Measurements from ENCODE around the gene LY6G6C. TPM values are rescaled to one million over a fixed set of nuclear protein-coding genes. Genes with fewer than 3 reads are reported as not detected.

LY6G6C gene
- total RNA-seq, 2 experiments from 2014 or later = 0.26 TPM; not detected in 1

Small RNAs within 50 kb of the gene (microRNA-seq; reads per million reads assigned to microRNA genes)
- gene MIR4646 = 2.3 reads per million

Other genes starting within 250 kb of the LY6G6C start
- 10 to 100 TPM; 49.0 TPM for gene MICB, start 223.6 kb downstream of the LY6G6C start, total RNA-seq
- gene MCCD1, start 192.8 kb downstream of the LY6G6C start, total RNA-seq = not detected
- gene DDX39B, start 179.7 kb downstream of the LY6G6C start, total RNA-seq = 100 to 1,000 TPM; 477 to 488 TPM
- gene ATP6V1G2, start 175.1 kb downstream of the LY6G6C start, total RNA-seq = 1 to 10 TPM; 2.5 TPM
- 10 to 100 TPM; 13.5 to 14.2 TPM for gene NFKBIL1, start 174.1 kb downstream of the LY6G6C start, total RNA-seq
- 10 to 100 TPM; 19.4 to 24.6 TPM for gene LTA, start 149.5 kb downstream of the LY6G6C start, total RNA-seq
- gene TNF, start 146.2 kb downstream of the LY6G6C start, total RNA-seq = 10 to 100 TPM; 53.4 to 55.0 TPM
- 100 to 1,000 TPM; 613 to 618 TPM for gene LTB, start 139.3 kb downstream of the LY6G6C start, total RNA-seq
- gene LST1, start 135.5 kb downstream of the LY6G6C start, total RNA-seq = 100 to 1,000 TPM; 125 to 139 TPM
- 100 to 1,000 TPM; 107 to 115 TPM for gene NCR3, start 128.7 kb downstream of the LY6G6C start, total RNA-seq
- 100 to 1,000 TPM; 177 TPM for gene AIF1, start 106.5 kb downstream of the LY6G6C start, total RNA-seq
- gene PRRC2A, start 101.0 kb downstream of the LY6G6C start, total RNA-seq = 100 to 1,000 TPM; 260 to 279 TPM
- gene BAG6, start 69.1 kb downstream of the LY6G6C start, total RNA-seq = 100 to 1,000 TPM; 259 to 267 TPM
- gene APOM, start 65.9 kb downstream of the LY6G6C start, total RNA-seq = 1 to 10 TPM; 3.2 to 5.1 TPM
- 10 to 100 TPM; 22.5 to 23.8 TPM for gene C6orf47, start 61.0 kb downstream of the LY6G6C start, total RNA-seq
- 10 to 100 TPM; 29.0 to 34.7 TPM for gene GPANK1, start 56.7 kb downstream of the LY6G6C start, total RNA-seq
- gene CSNK2B, start 55.7 kb downstream of the LY6G6C start, total RNA-seq = 100 to 1,000 TPM; 233 to 250 TPM
- 10 to 100 TPM; 22.6 to 23.2 TPM for gene LY6G5B, start 51.8 kb downstream of the LY6G6C start, total RNA-seq
- 1 to 10 TPM; 4.3 to 5.5 TPM for gene LY6G5C, start 40.7 kb downstream of the LY6G6C start, total RNA-seq
- gene ABHD16A, start 18.4 kb downstream of the LY6G6C start, total RNA-seq = 10 to 100 TPM; 52.1 to 55.4 TPM
- gene LY6G6F, start 14.9 kb downstream of the LY6G6C start, total RNA-seq = not detected
- gene LY6G6D, start 6.4 kb downstream of the LY6G6C start, total RNA-seq = not detected
- under 1 TPM; 0.71 to 0.91 TPM for gene MPIG6B, start 1.6 kb upstream of the LY6G6C start, total RNA-seq
- gene DDAH2, start 7.6 kb upstream of the LY6G6C start, total RNA-seq = 10 to 100 TPM; 31.9 to 33.7 TPM
- 100 to 1,000 TPM; 617 to 651 TPM for gene CLIC1, start 14.8 kb upstream of the LY6G6C start, total RNA-seq
- 10 to 100 TPM; 64.8 to 73.6 TPM for gene MSH5, start 18.3 kb upstream of the LY6G6C start, total RNA-seq
- 10 to 100 TPM; 14.3 to 15.4 TPM for gene SAPCD1, start 40.9 kb upstream of the LY6G6C start, total RNA-seq
- 1 to 10 TPM; 6.4 to 6.6 TPM for gene VWA7, start 55.6 kb upstream of the LY6G6C start, total RNA-seq
- gene VARS1, start 74.0 kb upstream of the LY6G6C start, total RNA-seq = 100 to 1,000 TPM; 114 to 115 TPM
- 100 to 1,000 TPM; 123 to 128 TPM for gene LSM2, start 85.2 kb upstream of the LY6G6C start, total RNA-seq
- gene HSPA1L, start 93.5 kb upstream of the LY6G6C start, total RNA-seq = 1 to 10 TPM; 3.0 to 3.1 TPM
- gene HSPA1A, start 93.8 kb upstream of the LY6G6C start, total RNA-seq = 10 to 100 TPM; 75.6 to 75.7 TPM
- gene HSPA1B, start 106.0 kb upstream of the LY6G6C start, total RNA-seq = 10 to 100 TPM; 84.6 to 87.1 TPM
- 10 to 100 TPM; 16.5 to 17.8 TPM for gene NEU1, start 141.1 kb upstream of the LY6G6C start, total RNA-seq
- gene SLC44A4, start 157.3 kb upstream of the LY6G6C start, total RNA-seq = under 1 TPM in 1 of 2 experiments, not detected in 1; 0.39 TPM
- 10 to 100 TPM; 70.1 to 72.3 TPM for gene EHMT2, start 176.0 kb upstream of the LY6G6C start, total RNA-seq
- 1 to 10 TPM; 1.6 to 1.8 TPM for gene ZBTB12, start 180.3 kb upstream of the LY6G6C start, total RNA-seq
- gene C2, start 206.0 kb upstream of the LY6G6C start, total RNA-seq = under 1 TPM; 0.26 to 0.87 TPM
- gene CFB, start 224.3 kb upstream of the LY6G6C start, total RNA-seq = under 1 TPM in 1 of 2 experiments, not detected in 1; 0.58 TPM
- gene NELFE, start 237.2 kb upstream of the LY6G6C start, total RNA-seq = 10 to 100 TPM; 67.1 to 70.8 TPM
- gene SKIC2, start 237.4 kb upstream of the LY6G6C start, total RNA-seq = 10 to 100 TPM; 73.2 to 73.4 TPM